ENCODE measurements around the gene LEPR. TPM values are rescaled to one million over a fixed set of nuclear protein-coding genes. Genes with fewer than 3 reads are reported as not detected.

LEPR gene
- total RNA-seq, 1 experiment from 2014 or later, result 3.0 TPM

GRCh38 chr1:65404941-65405340, 15.5 kb upstream of the LEPR start:
- CTCF ChIA-PET, result no interaction called here
- Histone ChIP-seq H3K9me3 (ENCODE audit: control insufficient read depth, insufficient read depth, low read depth, low read length) (no peaks in the 10 kb centered on the region), H3K4me1 (ENCODE audit: control insufficient read depth, insufficient read depth, low read length) (no peaks in the 10 kb centered on the region), H3K36me3 (ENCODE audit: control insufficient read depth, insufficient read depth, low read length) (no peaks in the 10 kb centered on the region), H3K27ac (ENCODE audit: low read length) (no peak overlapping the region), H3K27me3 (ENCODE audit: control insufficient read depth, insufficient read depth, low read length) (no peaks in the 10 kb centered on the region), H3K4me3 (ENCODE audit: low read depth in 2 of 2, low read length in 2 of 2) (no peak overlapping the region)
- POLR2A ChIA-PET, result interaction anchor here (0.6 kb wide), 1 partner anchor 131 kb away, joined by 4 read pairs; no protein-coding TSS in a partner anchor
- BruUV-seq (replicated peaks), result no TSS peak
- intact Hi-C loops (cut with micrococcal nuclease; ENCODE audit: unreplicated experiment) (no loop called here), in situ Hi-C loops (cut with HindIII; ENCODE audit: low pct_unique_long_range_greater_than_20kb, low sequenced_read_pairs) (no loop called here)
- TF ChIP-seq, protein P1, sequence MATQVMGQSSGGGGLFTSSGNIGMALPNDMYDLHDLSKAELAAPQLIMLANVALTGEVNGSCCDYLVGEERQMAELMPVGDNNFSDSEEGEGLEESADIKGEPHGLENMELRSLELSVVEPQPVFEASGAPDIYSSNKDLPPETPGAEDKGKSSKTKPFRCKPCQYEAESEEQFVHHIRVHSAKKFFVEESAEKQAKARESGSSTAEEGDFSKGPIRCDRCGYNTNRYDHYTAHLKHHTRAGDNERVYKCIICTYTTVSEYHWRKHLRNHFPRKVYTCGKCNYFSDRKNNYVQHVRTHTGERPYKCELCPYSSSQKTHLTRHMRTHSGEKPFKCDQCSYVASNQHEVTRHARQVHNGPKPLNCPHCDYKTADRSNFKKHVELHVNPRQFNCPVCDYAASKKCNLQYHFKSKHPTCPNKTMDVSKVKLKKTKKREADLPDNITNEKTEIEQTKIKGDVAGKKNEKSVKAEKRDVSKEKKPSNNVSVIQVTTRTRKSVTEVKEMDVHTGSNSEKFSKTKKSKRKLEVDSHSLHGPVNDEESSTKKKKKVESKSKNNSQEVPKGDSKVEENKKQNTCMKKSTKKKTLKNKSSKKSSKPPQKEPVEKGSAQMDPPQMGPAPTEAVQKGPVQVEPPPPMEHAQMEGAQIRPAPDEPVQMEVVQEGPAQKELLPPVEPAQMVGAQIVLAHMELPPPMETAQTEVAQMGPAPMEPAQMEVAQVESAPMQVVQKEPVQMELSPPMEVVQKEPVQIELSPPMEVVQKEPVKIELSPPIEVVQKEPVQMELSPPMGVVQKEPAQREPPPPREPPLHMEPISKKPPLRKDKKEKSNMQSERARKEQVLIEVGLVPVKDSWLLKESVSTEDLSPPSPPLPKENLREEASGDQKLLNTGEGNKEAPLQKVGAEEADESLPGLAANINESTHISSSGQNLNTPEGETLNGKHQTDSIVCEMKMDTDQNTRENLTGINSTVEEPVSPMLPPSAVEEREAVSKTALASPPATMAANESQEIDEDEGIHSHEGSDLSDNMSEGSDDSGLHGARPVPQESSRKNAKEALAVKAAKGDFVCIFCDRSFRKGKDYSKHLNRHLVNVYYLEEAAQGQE (IDR thresholded peaks at IDR 0.05; ENCODE audit: insufficient read depth in 1 of 2, low read depth in 2 of 2, low read length in 1 of 2), result no peak
- TF ChIP-seq SIN3A (IDR thresholded peaks at IDR 0.05; ENCODE audit: borderline replicate concordance, insufficient read depth, low read depth, low read length) (no peak), TCF7L2 (IDR thresholded peaks at IDR 0.05; ENCODE audit: low read depth, low read length) (no peak), POLR2AphosphoS5 (IDR thresholded peaks at IDR 0.05; ENCODE audit: low read depth, low read length) (no peak)
- TF ChIP-seq, protein P2, sequence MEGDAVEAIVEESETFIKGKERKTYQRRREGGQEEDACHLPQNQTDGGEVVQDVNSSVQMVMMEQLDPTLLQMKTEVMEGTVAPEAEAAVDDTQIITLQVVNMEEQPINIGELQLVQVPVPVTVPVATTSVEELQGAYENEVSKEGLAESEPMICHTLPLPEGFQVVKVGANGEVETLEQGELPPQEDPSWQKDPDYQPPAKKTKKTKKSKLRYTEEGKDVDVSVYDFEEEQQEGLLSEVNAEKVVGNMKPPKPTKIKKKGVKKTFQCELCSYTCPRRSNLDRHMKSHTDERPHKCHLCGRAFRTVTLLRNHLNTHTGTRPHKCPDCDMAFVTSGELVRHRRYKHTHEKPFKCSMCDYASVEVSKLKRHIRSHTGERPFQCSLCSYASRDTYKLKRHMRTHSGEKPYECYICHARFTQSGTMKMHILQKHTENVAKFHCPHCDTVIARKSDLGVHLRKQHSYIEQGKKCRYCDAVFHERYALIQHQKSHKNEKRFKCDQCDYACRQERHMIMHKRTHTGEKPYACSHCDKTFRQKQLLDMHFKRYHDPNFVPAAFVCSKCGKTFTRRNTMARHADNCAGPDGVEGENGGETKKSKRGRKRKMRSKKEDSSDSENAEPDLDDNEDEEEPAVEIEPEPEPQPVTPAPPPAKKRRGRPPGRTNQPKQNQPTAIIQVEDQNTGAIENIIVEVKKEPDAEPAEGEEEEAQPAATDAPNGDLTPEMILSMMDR (IDR thresholded peaks at IDR 0.05), result no peak
- ATAC-seq (no peak), DNase-seq (ENCODE audit: low read depth, low spot score) (no peak)

- Histone ChIP-seq H3K4me1 (ENCODE audit: control insufficient read depth, insufficient read depth, low read length) (no peaks in the 10 kb centered on the region), H3K4me3 (ENCODE audit: low read depth in 2 of 2, low read length in 2 of 2) (no peak overlapping the region), H3K36me3 (ENCODE audit: control insufficient read depth, insufficient read depth, low read length) (no peaks in the 10 kb centered on the region), H3K9me3 (ENCODE audit: control insufficient read depth, insufficient read depth, low read depth, low read length) (no peaks in the 10 kb centered on the region), H3K27me3 (ENCODE audit: control insufficient read depth, insufficient read depth, low read length) (no peaks in the 10 kb centered on the region), H3K27ac (ENCODE audit: low read length) (no peak overlapping the region)
- DNase-seq (ENCODE audit: low read depth, low spot score) (no peak), ATAC-seq (no peak)
- BruUV-seq (replicated peaks), result no TSS peak
- TF ChIP-seq, protein P1 (IDR thresholded peaks at IDR 0.05; ENCODE audit: insufficient read depth in 1 of 2, low read depth in 2 of 2, low read length in 1 of 2), result no peak
- TF ChIP-seq SIN3A (IDR thresholded peaks at IDR 0.05; ENCODE audit: borderline replicate concordance, insufficient read depth, low read depth, low read length) (no peak), TCF7L2 (IDR thresholded peaks at IDR 0.05; ENCODE audit: low read depth, low read length) (no peak), POLR2AphosphoS5 (IDR thresholded peaks at IDR 0.05; ENCODE audit: low read depth, low read length) (no peak)
- TF ChIP-seq, protein P2 (IDR thresholded peaks at IDR 0.05), result no peak
- ChIA-PET CTCF (no interaction called here), POLR2A (no interaction called here)
- in situ Hi-C loops (cut with HindIII; ENCODE audit: low pct_unique_long_range_greater_than_20kb, low sequenced_read_pairs), result no loop called here
- intact Hi-C loops (cut with micrococcal nuclease; ENCODE audit: unreplicated experiment), result no loop called here
Measured at GRCh38 chr1:65407877-65408276, 12.6 kb upstream of the LEPR start.
